Smooth muscle cell (in vitro differentiated cells): ENCODE measurements around the gene TXNRD1. TPM values are rescaled to one million over a fixed set of nuclear protein-coding genes. Genes with fewer than 3 reads are reported as not detected.

Experiments used
- DNase-seq: peaks from one replicate; lab custom pipeline; 2025; ENCODE audit not compliant: unreplicated experiment; lab: John Stamatoyannopoulos, UW
- H2AFZ ChIP-seq: fragments of 200-600 bp; sonication (generic); 2 replicates; pipeline ENCODE4 v1.6.0; 2016; ENCODE audit warnings: antibody characterized with exemption, low read depth, mild to moderate bottlenecking
- H3F3A ChIP-seq: fragments of 200-600 bp; sonication (generic); 2 replicates; pipeline ENCODE4 v1.6.0; 2017; ENCODE audit warnings: antibody characterized with exemption, low read depth
- H3K27ac ChIP-seq: fragments of 200-600 bp; sonication (generic); 2 replicates; pipeline ENCODE4 v1.5.1; 2016; ENCODE audit warnings: low read depth, mild to moderate bottlenecking
- H3K27me3 ChIP-seq: fragments of 200-600 bp; sonication (generic); 2 replicates; pipeline ENCODE4 v1.6.1; 2016; ENCODE audit warnings: low read depth, mild to moderate bottlenecking
- H3K36me3 ChIP-seq: fragments of 200-600 bp; sonication (generic); 2 replicates; pipeline ENCODE4 v1.5.1; 2016; ENCODE audit warnings: low read depth
- H3K4me1 ChIP-seq: fragments of 200-600 bp; sonication (generic); 2 replicates; pipeline ENCODE4 v1.5.1; 2016; ENCODE audit warnings: low read depth
- H3K4me2 ChIP-seq: fragments of 200-600 bp; sonication (generic); 2 replicates; pipeline ENCODE4 v1.6.0; 2016; ENCODE audit warnings: mild to moderate bottlenecking
- H3K4me3 ChIP-seq: fragments of 200-600 bp; sonication (generic); 2 replicates; pipeline ENCODE4 v1.5.1; 2016; ENCODE audit warnings: mild to moderate bottlenecking
- H3K79me2 ChIP-seq: fragments of 200-600 bp; sonication (generic); 2 replicates; pipeline ENCODE4 v1.6.0; 2016; ENCODE audit warnings: low read depth, mild to moderate bottlenecking
- H3K9ac ChIP-seq: fragments of 200-600 bp; sonication (generic); 2 replicates; pipeline ENCODE4 v1.6.0; 2016; ENCODE audit warnings: low read depth
- H3K9me3 ChIP-seq: fragments of 200-600 bp; sonication (generic); replicated peaks from 2 replicates; pipeline ENCODE4 v1.5.1; 2016; ENCODE audit warnings: low read depth
- H4K20me1 ChIP-seq: fragments of 200-600 bp; sonication (generic); 2 replicates; pipeline ENCODE4 v1.6.0; 2016; ENCODE audit warnings: low read depth
- CTCF ChIP-seq: fragments of 200-600 bp; sonication (generic); IDR thresholded peaks from 2 replicates; pipeline ENCODE4 v1.5.1; 2017; ENCODE audit warnings: borderline replicate concordance, mild to moderate bottlenecking, antibody characterized with exemption; ENCODE audit not compliant: insufficient read depth, poor library complexity, severe bottlenecking
- WGBS: methylation state at CpG from one replicate; pipeline ENCODE4 v1.1.7; 2016; ENCODE audit warnings: low lambda C conversion rate; 5-methylcytosine and 5-hydroxymethylcytosine counted together
- polyA plus RNA-seq: library from polyadenylated mRNA; unstranded; fragments of >200 nt; fragmentation: Nextera tagmentation; extraction: Ambion mirVana; gene quantifications from 2 replicates; pipeline ENCODE4 v1.2.1, GENCODE V29; 2016
- total RNA-seq: library from RNA; depleted of rRNA; stranded (reverse); fragments of >200 nt; gene quantifications from 2 replicates; pipeline ENCODE4 v1.2.3, GENCODE V29; 2014

TXNRD1 gene
- total and polyA plus RNA-seq, 2 experiments from 2014 or later, result 31.1 to 61.7 TPM

- H3K36me3 ChIP-seq, result peaks cover 4% of the 10 kb centered on the region
- H2AFZ ChIP-seq, result no peak overlapping the region
- H3K79me2 ChIP-seq, result peaks cover 74% of the 10 kb centered on the region
- WGBS, result 91% methylated on average over 8 of the region's 8 CpGs
- H3K4me1 ChIP-seq, result peaks cover 24% of the 10 kb centered on the region
- peaks cover 66% of the 10 kb centered on the region for H4K20me1 ChIP-seq
- H3K4me2 ChIP-seq, result peak overlapping the region; percentile 84
- H3K4me3 ChIP-seq, result no peak overlapping the region
- no peak for TF ChIP-seq CTCF
- peaks cover 9% of the 10 kb centered on the region for H3F3A ChIP-seq
- no peaks in the 10 kb centered on the region for H3K27me3 ChIP-seq
- H3K9me3 ChIP-seq, result no peaks in the 10 kb centered on the region
- no peak for DNase-seq
- H3K9ac ChIP-seq, result no peak overlapping the region
- no peak overlapping the region for H3K27ac ChIP-seq
These were observed 74.7 kb downstream of the TXNRD1 start for GRCh38 chr12:104290320-104290719.

GRCh38 chr12:104290855-104291254 is 75.3 kb downstream of the TXNRD1 start:
- peaks cover 71% of the 10 kb centered on the region for H4K20me1 ChIP-seq
- H3K27ac ChIP-seq, result no peak overlapping the region
- TF ChIP-seq CTCF, result no peak
- H3K4me2 ChIP-seq, result no peak overlapping the region
- WGBS, result 97% methylated on average over 5 of the region's 5 CpGs
- no peaks in the 10 kb centered on the region for H3K27me3 ChIP-seq
- peaks cover 4% of the 10 kb centered on the region for H3K36me3 ChIP-seq
- no peaks in the 10 kb centered on the region for H3K9me3 ChIP-seq
- no peak overlapping the region for H3K9ac ChIP-seq
- DNase-seq, result no peak
- H3F3A ChIP-seq, result peaks cover 4% of the 10 kb centered on the region
- H3K4me3 ChIP-seq, result no peak overlapping the region
- peaks cover 79% of the 10 kb centered on the region for H3K79me2 ChIP-seq
- H2AFZ ChIP-seq, result no peak overlapping the region
- H3K4me1 ChIP-seq, result peaks cover 24% of the 10 kb centered on the region

GRCh38 chr12:104291867-104292524 is 76.4 kb downstream of the TXNRD1 start:
- no peaks in the 10 kb centered on the region for H3F3A ChIP-seq
- peaks cover 16% of the 10 kb centered on the region for H3K4me1 ChIP-seq
- no peak for TF ChIP-seq CTCF
- no peak overlapping the region for H3K9ac ChIP-seq
- no peaks in the 10 kb centered on the region for H3K27me3 ChIP-seq
- no peak overlapping the region for H3K4me3 ChIP-seq
- no peak overlapping the region for H3K4me2 ChIP-seq
- peaks cover 90% of the 10 kb centered on the region for H3K79me2 ChIP-seq
- peaks cover 83% of the 10 kb centered on the region for H4K20me1 ChIP-seq
- H3K9me3 ChIP-seq, result no peaks in the 10 kb centered on the region
- 78% methylated on average over 5 of the region's 5 CpGs for WGBS
- DNase-seq, result no peak
- H2AFZ ChIP-seq, result no peak overlapping the region
- H3K36me3 ChIP-seq, result peaks cover 4% of the 10 kb centered on the region
- H3K27ac ChIP-seq, result no peak overlapping the region
